Measurements from ENCODE around the gene KRT72. TPM values are rescaled to one million over a fixed set of nuclear protein-coding genes. Genes with fewer than 3 reads are reported as not detected.

The KRT72 gene
- polyA plus RNA-seq, 1 donor from 2014 or later: not detected

GRCh38 chr12:52582971-52583456 lies 18.2 kb downstream of the KRT72 start:
- H3K36me3 ChIP-seq (ENCODE audit: insufficient read depth, low read length): no peaks in the 10 kb centered on the region
- no peaks in the 10 kb centered on the region for H3F3A ChIP-seq (ENCODE audit: insufficient read depth, low read length, poor library complexity, severe bottlenecking)
- no peak overlapping the region for H3K4me2 ChIP-seq (ENCODE audit: low read length)
- H4K20me1 ChIP-seq (ENCODE audit: insufficient read depth): no peaks in the 10 kb centered on the region
- H3K4me3 ChIP-seq (ENCODE audit: low read length): no peak overlapping the region
- H3K9me2 ChIP-seq (ENCODE audit: insufficient read depth, low read length): no peaks in the 10 kb centered on the region
- no peaks in the 10 kb centered on the region for H3K79me2 ChIP-seq (replicated peaks; ENCODE audit: insufficient read depth, low read length)
- H2AFZ ChIP-seq (ENCODE audit: low read depth, low read length): no peak overlapping the region
- H3K27me3 ChIP-seq (ENCODE audit: insufficient read depth, low read depth, low read length): no peaks in the 10 kb centered on the region
- no peaks in the 10 kb centered on the region for H3K9me3 ChIP-seq (ENCODE audit: low read length)
- no peak overlapping the region for H3K9ac ChIP-seq (ENCODE audit: low read length)
- no peak overlapping the region for H3K27ac ChIP-seq (ENCODE audit: low read length)
- TF ChIP-seq RAD21 (conservative IDR thresholded peaks at IDR 0.05) (peak; percentile 70), POLR2AphosphoS5 (IDR thresholded peaks at IDR 0.05) (no peak), CTCF (IDR thresholded peaks at IDR 0.05; ENCODE audit: poor library complexity, severe bottlenecking) (peak; percentile 67), TAF1 (IDR thresholded peaks at IDR 0.05; ENCODE audit: low read depth) (no peak), SMC3 (conservative IDR thresholded peaks at IDR 0.05; ENCODE audit: poor library complexity) (peak; percentile 74), EP300 (conservative IDR thresholded peaks at IDR 0.05; ENCODE audit: poor library complexity, severe bottlenecking) (no peak), REST (IDR thresholded peaks at IDR 0.05; ENCODE audit: borderline replicate concordance) (no peak), MXI1 (conservative IDR thresholded peaks at IDR 0.05; ENCODE audit: poor library complexity, severe bottlenecking) (no peak), EZH2 (IDR thresholded peaks at IDR 0.05; ENCODE audit: borderline replicate concordance, insufficient read depth, low read length, poor library complexity, severe bottlenecking) (no peak)

GRCh38 chr12:52582486-52582885 lies 18.8 kb downstream of the KRT72 start:
- Histone ChIP-seq H3K27me3 (ENCODE audit: insufficient read depth, low read depth, low read length) (no peaks in the 10 kb centered on the region), H3K9ac (ENCODE audit: low read length) (no peak overlapping the region), H3K9me2 (ENCODE audit: insufficient read depth, low read length) (no peaks in the 10 kb centered on the region), H3K4me3 (ENCODE audit: low read length) (no peak overlapping the region), H4K20me1 (ENCODE audit: insufficient read depth) (no peaks in the 10 kb centered on the region), H3K9me3 (ENCODE audit: low read length) (no peaks in the 10 kb centered on the region), H3K79me2 (replicated peaks; ENCODE audit: insufficient read depth, low read length) (no peaks in the 10 kb centered on the region), H2AFZ (ENCODE audit: low read depth, low read length) (no peak overlapping the region), H3K4me2 (ENCODE audit: low read length) (no peak overlapping the region), H3F3A (ENCODE audit: insufficient read depth, low read length, poor library complexity, severe bottlenecking) (no peaks in the 10 kb centered on the region), H3K27ac (ENCODE audit: low read length) (no peak overlapping the region), H3K36me3 (ENCODE audit: insufficient read depth, low read length) (no peaks in the 10 kb centered on the region)
- TF ChIP-seq RAD21 (conservative IDR thresholded peaks at IDR 0.05) (no peak), SMC3 (conservative IDR thresholded peaks at IDR 0.05; ENCODE audit: poor library complexity) (no peak), REST (IDR thresholded peaks at IDR 0.05; ENCODE audit: borderline replicate concordance) (no peak), POLR2AphosphoS5 (IDR thresholded peaks at IDR 0.05) (no peak), EP300 (conservative IDR thresholded peaks at IDR 0.05; ENCODE audit: poor library complexity, severe bottlenecking) (no peak), CTCF (IDR thresholded peaks at IDR 0.05; ENCODE audit: poor library complexity, severe bottlenecking) (no peak), MXI1 (conservative IDR thresholded peaks at IDR 0.05; ENCODE audit: poor library complexity, severe bottlenecking) (no peak), EZH2 (IDR thresholded peaks at IDR 0.05; ENCODE audit: borderline replicate concordance, insufficient read depth, low read length, poor library complexity, severe bottlenecking) (no peak), TAF1 (IDR thresholded peaks at IDR 0.05; ENCODE audit: low read depth) (no peak)
